ENCODE measurements around the gene RPL37A. TPM values are rescaled to one million over a fixed set of nuclear protein-coding genes. Genes with fewer than 3 reads are reported as not detected.

Gene RPL37A
- polyA plus RNA-seq, 1 donor from 2014 or later = 1,655 TPM

- Histone ChIP-seq H3K27me3 (ENCODE audit: insufficient read depth, low read depth, low read length) (no peaks in the 10 kb centered on the region), H3K9me3 (ENCODE audit: low read length) (no peaks in the 10 kb centered on the region), H3F3A (ENCODE audit: insufficient read depth, low read length, poor library complexity, severe bottlenecking) (no peaks in the 10 kb centered on the region), H2AFZ (ENCODE audit: low read depth, low read length) (no peak overlapping the region), H4K20me1 (ENCODE audit: insufficient read depth) (no peaks in the 10 kb centered on the region), H3K79me2 (replicated peaks; ENCODE audit: insufficient read depth, low read length) (no peaks in the 10 kb centered on the region), H3K4me3 (ENCODE audit: low read length) (no peak overlapping the region), H3K9me2 (ENCODE audit: insufficient read depth, low read length) (no peaks in the 10 kb centered on the region), H3K9ac (ENCODE audit: low read length) (no peak overlapping the region), H3K27ac (ENCODE audit: low read length) (no peak overlapping the region), H3K4me2 (ENCODE audit: low read length) (no peak overlapping the region), H3K36me3 (ENCODE audit: insufficient read depth, low read length) (no peaks in the 10 kb centered on the region)
- TF ChIP-seq EP300 (conservative IDR thresholded peaks at IDR 0.05; ENCODE audit: poor library complexity, severe bottlenecking) = no peak
- no peak for TF ChIP-seq RAD21 (conservative IDR thresholded peaks at IDR 0.05)
- TF ChIP-seq, protein P1, sequence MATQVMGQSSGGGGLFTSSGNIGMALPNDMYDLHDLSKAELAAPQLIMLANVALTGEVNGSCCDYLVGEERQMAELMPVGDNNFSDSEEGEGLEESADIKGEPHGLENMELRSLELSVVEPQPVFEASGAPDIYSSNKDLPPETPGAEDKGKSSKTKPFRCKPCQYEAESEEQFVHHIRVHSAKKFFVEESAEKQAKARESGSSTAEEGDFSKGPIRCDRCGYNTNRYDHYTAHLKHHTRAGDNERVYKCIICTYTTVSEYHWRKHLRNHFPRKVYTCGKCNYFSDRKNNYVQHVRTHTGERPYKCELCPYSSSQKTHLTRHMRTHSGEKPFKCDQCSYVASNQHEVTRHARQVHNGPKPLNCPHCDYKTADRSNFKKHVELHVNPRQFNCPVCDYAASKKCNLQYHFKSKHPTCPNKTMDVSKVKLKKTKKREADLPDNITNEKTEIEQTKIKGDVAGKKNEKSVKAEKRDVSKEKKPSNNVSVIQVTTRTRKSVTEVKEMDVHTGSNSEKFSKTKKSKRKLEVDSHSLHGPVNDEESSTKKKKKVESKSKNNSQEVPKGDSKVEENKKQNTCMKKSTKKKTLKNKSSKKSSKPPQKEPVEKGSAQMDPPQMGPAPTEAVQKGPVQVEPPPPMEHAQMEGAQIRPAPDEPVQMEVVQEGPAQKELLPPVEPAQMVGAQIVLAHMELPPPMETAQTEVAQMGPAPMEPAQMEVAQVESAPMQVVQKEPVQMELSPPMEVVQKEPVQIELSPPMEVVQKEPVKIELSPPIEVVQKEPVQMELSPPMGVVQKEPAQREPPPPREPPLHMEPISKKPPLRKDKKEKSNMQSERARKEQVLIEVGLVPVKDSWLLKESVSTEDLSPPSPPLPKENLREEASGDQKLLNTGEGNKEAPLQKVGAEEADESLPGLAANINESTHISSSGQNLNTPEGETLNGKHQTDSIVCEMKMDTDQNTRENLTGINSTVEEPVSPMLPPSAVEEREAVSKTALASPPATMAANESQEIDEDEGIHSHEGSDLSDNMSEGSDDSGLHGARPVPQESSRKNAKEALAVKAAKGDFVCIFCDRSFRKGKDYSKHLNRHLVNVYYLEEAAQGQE (IDR thresholded peaks at IDR 0.05; ENCODE audit: borderline replicate concordance) = no peak
- TF ChIP-seq MXI1 (conservative IDR thresholded peaks at IDR 0.05; ENCODE audit: poor library complexity, severe bottlenecking) = no peak
- no peak for TF ChIP-seq EZH2 (IDR thresholded peaks at IDR 0.05; ENCODE audit: borderline replicate concordance, insufficient read depth, low read length, poor library complexity, severe bottlenecking)
- TF ChIP-seq POLR2AphosphoS5 (IDR thresholded peaks at IDR 0.05) = no peak
- TF ChIP-seq TAF1 (IDR thresholded peaks at IDR 0.05; ENCODE audit: low read depth) = no peak
- no peak for TF ChIP-seq SMC3 (conservative IDR thresholded peaks at IDR 0.05; ENCODE audit: poor library complexity)
- TF ChIP-seq, protein P2, sequence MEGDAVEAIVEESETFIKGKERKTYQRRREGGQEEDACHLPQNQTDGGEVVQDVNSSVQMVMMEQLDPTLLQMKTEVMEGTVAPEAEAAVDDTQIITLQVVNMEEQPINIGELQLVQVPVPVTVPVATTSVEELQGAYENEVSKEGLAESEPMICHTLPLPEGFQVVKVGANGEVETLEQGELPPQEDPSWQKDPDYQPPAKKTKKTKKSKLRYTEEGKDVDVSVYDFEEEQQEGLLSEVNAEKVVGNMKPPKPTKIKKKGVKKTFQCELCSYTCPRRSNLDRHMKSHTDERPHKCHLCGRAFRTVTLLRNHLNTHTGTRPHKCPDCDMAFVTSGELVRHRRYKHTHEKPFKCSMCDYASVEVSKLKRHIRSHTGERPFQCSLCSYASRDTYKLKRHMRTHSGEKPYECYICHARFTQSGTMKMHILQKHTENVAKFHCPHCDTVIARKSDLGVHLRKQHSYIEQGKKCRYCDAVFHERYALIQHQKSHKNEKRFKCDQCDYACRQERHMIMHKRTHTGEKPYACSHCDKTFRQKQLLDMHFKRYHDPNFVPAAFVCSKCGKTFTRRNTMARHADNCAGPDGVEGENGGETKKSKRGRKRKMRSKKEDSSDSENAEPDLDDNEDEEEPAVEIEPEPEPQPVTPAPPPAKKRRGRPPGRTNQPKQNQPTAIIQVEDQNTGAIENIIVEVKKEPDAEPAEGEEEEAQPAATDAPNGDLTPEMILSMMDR (IDR thresholded peaks at IDR 0.05; ENCODE audit: poor library complexity, severe bottlenecking) = no peak
Measured at GRCh38 chr2:216546241-216546640, 47.6 kb downstream of the RPL37A start.

DNA sequence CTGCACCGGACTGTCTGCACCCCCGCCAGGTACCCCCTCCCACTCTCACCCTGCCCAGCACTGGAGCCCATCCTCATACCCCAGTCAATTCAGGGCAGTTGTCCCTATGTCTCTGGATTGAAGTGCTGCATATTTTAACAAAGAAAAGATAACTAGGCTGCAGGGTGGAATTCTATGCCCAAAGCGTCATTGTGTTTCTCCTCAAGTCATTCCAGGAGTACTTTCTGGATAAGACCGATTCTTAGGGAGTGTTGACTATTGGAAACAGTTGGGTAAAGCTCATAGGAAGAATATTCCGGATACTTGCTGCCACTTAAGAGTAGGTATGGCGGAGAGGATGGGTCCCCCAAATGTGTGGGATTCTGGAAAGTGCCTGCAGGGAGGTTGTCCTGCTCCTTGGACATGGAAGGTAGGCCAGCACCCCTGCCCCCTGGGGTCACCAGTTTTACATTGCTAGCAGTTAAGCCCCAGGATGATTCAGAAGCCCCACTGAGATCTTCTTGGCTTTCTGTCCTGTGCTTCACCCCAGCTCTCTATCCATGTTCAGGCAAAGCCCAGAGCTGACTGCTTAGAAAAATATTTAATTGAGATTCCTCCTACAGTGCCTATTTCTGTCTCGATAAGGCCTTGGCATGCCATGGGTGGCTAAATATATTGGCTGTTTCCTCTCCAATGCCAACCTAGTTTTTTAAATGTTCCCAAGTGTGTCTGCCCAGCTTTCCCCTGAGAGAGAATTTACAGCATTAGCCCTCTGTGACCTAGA lies 48.2 kb downstream of the RPL37A start:
- Histone ChIP-seq H3K4me2 (ENCODE audit: low read length) (no peak overlapping the region), H3K36me3 (ENCODE audit: insufficient read depth, low read length) (no peaks in the 10 kb centered on the region), H3K27ac (ENCODE audit: low read length) (no peak overlapping the region)

More for the DNA sequence above, 48.2 kb downstream of the RPL37A start:
- Histone ChIP-seq H3K27me3 (ENCODE audit: insufficient read depth, low read depth, low read length) (no peaks in the 10 kb centered on the region), H3K79me2 (replicated peaks; ENCODE audit: insufficient read depth, low read length) (no peaks in the 10 kb centered on the region), H4K20me1 (ENCODE audit: insufficient read depth) (no peaks in the 10 kb centered on the region), H3K9me3 (ENCODE audit: low read length) (no peaks in the 10 kb centered on the region), H3K9me2 (ENCODE audit: insufficient read depth, low read length) (no peaks in the 10 kb centered on the region), H2AFZ (ENCODE audit: low read depth, low read length) (no peak overlapping the region), H3F3A (ENCODE audit: insufficient read depth, low read length, poor library complexity, severe bottlenecking) (no peaks in the 10 kb centered on the region), H3K9ac (ENCODE audit: low read length) (no peak overlapping the region), H3K4me3 (ENCODE audit: low read length) (no peak overlapping the region)
- TF ChIP-seq SMC3 (conservative IDR thresholded peaks at IDR 0.05; ENCODE audit: poor library complexity) (no peak), TAF1 (IDR thresholded peaks at IDR 0.05; ENCODE audit: low read depth) (no peak), POLR2AphosphoS5 (IDR thresholded peaks at IDR 0.05) (no peak), MXI1 (conservative IDR thresholded peaks at IDR 0.05; ENCODE audit: poor library complexity, severe bottlenecking) (no peak)
- TF ChIP-seq, protein P2 (IDR thresholded peaks at IDR 0.05; ENCODE audit: poor library complexity, severe bottlenecking) = no peak

Data from neural cell (in vitro differentiated cells).